NT2/D1 (cell line): ENCODE measurements around the gene SLC22A31.

Experiments
- SUZ12 ChIP-seq: IDR thresholded peaks from 2 replicates; pipeline ENCODE4 v1.6.1; 2011; ENCODE audit not compliant: insufficient read length, insufficient read depth; ENCODE audit errors: extremely low read depth
- YY1 ChIP-seq: IDR thresholded peaks from 2 replicates; pipeline ENCODE4 v1.6.1; 2011; ENCODE audit not compliant: insufficient read length, insufficient read depth
- ZNF274 ChIP-seq: IDR thresholded peaks from 2 replicates; pipeline ENCODE4 v1.6.1; 2011; ENCODE audit warnings: mild to moderate bottlenecking, low read depth, low read length

DNA sequence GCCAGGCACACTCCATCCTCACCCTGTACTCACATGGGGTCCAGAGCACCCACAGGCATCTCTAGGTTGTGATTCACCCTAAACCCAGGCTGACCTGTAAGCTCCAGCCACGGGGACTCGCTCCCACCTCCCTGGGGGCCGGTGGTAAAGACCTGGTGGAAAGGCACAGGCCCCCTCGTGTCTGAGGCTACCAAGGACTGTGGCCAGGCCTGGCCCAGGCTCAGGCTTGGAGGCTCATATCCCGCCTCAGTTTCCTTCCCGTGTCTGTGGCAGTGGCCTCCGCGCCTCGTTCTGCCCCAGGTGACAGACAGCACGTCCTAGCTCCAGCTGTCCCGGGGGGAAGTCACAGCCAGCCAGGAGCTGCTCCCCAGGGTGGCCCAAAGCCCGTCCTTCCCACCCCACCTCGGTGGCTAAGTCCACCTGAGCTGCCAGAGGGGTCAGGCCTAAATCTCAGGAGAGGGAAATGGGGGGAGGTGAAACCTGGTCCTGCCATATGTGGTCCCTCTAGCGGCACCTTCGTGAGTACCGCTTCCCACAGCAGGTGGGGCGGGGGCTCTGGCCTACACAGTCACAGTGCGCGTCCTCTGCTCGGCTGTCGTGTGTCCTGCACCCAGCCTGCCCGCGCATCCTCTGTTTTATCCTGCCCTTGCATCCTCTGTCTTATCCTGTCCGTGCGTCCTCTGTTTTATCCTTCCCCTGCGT, 16.2 kb downstream of the SLC22A31 start:
- TF ChIP-seq ZNF274 (no peak), SUZ12 (no peak), YY1 (no peak)
